Choroid plexus epithelial cell (primary cell): ENCODE measurements around the gene SNX27.
"Not testable (repeated sequence)": the region's sequence is repeated elsewhere in the genome, so short reads cannot be mapped to it uniquely, and the experiment has no call there.

Experiments used
- DNase-seq: peaks from one replicate; pipeline ENCODE4 v3.0.0-alpha.2; 2010; ENCODE audit warnings: low read depth
- H3K4me3 ChIP-seq: 2 replicates; pipeline ENCODE4 v1.5.1; 2011; ENCODE audit warnings: low read depth, mild to moderate bottlenecking, control low read depth, low read length, moderate library complexity
- TF ChIP-seq, protein P1 (sequence below): conservative IDR thresholded peaks from 2 replicates; pipeline ENCODE4 v1.5.1; 2011; ENCODE audit warnings: low read depth, mild to moderate bottlenecking, control low read depth, inconsistent platforms, low read length, moderate library complexity

SNX27 gene

DNA sequence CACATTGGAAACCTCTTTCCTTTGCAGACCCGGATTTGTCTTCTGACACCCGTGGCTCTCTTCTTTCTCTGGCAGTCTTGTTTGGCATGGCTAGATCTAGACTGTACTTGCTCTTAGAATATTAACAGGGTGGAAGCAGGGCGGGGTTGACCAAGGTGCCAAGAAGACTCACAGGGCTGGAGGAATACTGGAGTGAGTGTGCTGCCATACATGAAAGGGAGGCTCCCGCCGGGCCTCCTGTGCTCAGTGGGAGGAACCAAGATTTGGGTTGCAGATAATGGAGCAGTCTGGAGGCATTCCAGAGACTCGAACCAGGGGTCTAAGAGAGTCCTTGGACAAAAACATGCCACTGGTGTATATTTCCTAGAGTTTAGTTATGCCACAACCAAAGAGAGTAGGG is 27.6 kb upstream of the SNX27 start:
- TF ChIP-seq, protein P1, sequence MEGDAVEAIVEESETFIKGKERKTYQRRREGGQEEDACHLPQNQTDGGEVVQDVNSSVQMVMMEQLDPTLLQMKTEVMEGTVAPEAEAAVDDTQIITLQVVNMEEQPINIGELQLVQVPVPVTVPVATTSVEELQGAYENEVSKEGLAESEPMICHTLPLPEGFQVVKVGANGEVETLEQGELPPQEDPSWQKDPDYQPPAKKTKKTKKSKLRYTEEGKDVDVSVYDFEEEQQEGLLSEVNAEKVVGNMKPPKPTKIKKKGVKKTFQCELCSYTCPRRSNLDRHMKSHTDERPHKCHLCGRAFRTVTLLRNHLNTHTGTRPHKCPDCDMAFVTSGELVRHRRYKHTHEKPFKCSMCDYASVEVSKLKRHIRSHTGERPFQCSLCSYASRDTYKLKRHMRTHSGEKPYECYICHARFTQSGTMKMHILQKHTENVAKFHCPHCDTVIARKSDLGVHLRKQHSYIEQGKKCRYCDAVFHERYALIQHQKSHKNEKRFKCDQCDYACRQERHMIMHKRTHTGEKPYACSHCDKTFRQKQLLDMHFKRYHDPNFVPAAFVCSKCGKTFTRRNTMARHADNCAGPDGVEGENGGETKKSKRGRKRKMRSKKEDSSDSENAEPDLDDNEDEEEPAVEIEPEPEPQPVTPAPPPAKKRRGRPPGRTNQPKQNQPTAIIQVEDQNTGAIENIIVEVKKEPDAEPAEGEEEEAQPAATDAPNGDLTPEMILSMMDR, result no peak
- H3K4me3 ChIP-seq, result no peak overlapping the region
- no peak for DNase-seq

DNA sequence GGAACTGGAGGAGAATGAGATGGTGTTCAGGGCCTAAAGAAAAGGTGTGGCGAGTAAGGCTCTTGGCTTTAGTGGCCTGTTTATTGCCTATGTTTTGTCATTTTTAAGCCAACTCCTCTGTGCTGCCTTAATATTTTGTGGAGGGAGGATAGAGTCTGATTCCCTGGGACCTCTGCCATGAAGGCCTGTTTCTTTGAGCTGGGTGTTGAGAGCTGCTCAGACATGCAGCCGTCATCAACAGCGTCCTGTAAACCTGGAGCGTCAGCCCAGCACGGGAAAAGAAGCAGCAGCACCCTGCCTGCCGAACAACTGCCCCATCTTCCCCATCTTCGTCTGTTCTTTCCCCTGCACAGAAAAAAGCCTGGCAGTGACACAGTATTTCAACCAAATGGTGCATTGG is 27.1 kb upstream of the SNX27 start:
- no peak for DNase-seq
- TF ChIP-seq, protein P1, result no peak
- H3K4me3 ChIP-seq, result no peak overlapping the region

DNA sequence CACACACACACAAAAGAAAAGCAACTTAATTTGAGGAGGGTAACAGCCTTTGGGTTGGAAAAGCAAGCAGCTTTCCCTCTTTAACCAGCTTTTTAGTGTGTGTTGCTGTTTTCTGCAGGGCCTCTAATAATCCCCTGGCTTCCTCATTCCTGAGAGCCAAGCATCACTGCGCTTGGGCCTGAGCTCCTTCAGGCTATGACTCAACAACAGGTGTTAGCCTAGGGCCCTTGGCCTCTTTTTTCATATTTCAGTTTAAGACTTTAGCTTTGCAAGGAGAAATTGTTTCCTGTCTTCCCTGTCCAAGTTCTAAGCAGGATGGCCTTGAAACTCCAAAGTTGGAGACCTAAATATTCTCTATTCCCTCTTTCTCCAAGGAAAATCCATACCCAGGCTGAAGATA is 26.2 kb upstream of the SNX27 start:
- no peak overlapping the region for H3K4me3 ChIP-seq
- TF ChIP-seq, protein P1, result no peak
- DNase-seq, result peak; percentile 72

DNA sequence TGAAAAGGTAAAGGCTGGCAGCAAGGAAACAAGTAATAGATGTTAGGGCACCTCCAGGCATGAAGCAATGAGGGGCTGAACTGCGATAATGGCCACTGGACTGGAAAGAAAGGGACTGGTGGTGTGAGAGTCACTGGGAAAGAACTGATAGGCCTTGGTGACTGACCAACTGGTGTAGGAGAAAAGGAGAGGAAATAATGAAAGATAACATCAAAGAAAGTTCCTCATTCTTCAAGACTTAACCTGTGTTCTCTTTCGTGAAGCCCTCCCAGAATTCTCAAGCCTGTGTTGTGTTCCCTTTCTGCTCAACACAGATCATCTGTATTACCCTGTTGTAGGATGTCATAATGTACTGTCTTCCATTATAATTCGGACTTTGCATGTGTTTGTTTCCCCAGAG is 20.9 kb upstream of the SNX27 start:
- DNase-seq, result no peak
- TF ChIP-seq, protein P1, result no peak
- no peak overlapping the region for H3K4me3 ChIP-seq

DNA sequence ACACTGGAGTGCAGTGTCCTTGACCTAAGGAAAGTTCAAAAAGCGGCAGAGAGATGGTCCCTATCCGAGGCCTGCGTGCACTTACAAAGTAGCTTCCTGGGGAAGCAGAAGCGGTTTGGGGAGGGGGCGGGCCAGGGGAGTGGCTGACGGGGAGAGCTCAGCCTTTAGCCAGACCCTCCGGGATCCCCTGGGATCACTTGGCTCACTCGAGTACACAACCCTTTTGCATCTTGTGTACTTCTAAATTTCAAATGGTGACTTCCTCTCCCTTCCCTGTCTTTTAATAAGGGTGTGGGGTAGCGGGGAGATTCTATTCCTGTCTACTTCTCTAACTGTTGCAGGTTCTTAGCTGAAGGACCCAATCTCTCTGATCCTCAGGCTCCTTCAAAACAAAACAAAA is 18.1 kb upstream of the SNX27 start:
- no peak overlapping the region for H3K4me3 ChIP-seq
- no peak for DNase-seq
- TF ChIP-seq, protein P1, result no peak

DNA sequence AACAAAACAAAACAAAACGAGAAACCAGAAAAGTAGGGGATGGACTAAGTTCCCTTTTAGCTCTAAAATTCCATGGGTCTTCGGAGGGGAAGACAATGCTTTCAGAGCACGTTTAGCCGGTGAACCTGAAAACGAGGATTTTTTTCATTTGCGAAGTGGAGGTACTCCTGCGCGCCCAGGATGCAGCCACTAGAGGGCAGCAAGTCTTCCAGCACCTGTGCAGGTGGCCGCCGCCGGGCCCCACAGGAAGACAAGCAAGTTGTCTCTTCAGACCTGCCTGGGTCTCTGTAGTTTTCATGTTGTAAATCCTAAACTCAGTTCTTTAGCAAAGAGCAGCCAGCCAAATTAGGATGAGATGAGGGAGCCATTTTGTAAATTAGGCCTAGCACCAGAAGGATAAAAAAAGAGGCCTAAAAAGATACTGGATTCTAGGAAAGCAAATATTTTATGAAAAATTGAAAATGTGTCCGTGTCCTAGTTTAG is 17.7 kb upstream of the SNX27 start:
- peak; percentile 69 for DNase-seq
- TF ChIP-seq, protein P1, result peak; percentile 96
- no peak overlapping the region for H3K4me3 ChIP-seq

DNA sequence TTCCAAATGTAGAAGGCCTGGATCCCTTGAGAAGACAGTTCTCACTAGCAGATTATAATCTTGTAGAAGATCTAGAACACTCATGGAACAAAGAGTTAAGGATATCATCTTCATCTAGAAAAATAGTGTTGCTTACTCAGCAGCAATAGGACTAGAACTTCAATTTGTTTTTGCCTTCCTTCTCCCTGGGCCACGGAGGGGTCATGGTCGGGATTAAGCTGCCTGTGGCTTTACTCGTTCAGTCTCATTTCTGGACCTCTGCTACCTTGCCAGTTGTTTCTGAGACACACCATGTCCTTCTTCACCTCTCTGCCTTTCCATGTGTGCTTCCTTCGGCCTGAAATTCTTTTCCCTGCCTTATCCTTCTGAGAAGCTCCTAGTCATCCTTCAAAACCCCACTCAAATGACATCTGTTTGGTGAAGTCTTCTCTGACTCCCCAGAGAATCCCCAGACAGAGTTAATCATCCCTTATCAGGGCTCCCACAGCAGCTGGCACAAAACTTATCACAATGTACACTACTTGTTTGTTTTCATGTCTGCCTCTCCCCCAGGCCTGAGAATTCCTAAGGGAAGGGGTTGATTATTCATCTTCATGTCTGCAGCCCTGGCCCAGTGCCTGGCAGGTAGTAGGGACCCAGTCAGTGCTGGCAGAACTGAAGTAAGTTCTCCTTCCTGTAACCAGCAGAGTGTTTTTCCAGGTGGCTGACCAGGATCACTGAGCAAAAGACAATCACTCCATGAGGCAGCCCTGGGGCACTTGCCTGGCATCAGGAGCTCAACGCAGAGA is 15.5 kb upstream of the SNX27 start:
- DNase-seq, result peak; percentile 19

DNA sequence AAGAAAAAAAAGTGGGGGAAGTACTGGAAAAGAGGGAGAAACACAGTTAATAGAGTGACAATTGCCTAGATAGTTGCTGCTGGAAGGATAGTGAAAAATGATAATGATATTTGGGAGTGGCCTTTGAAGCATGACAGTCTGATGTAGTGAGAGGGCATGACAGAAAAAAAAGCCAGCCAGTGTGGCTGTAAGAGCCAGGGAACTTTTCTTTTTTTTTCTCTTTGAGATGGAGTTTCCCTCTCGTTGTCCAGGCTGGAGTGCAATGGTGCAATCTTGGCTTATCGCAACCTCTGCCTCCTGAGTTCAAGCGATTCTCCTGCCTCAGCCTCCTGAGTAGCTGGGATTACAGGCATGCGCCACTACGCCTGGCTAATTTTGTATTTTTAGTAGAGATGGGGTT is 9.3 kb upstream of the SNX27 start:
- H3K4me3 ChIP-seq, DNase-seq: not testable (repeated sequence)

More for the DNA sequence above, 15.5 kb upstream of the SNX27 start:
- H3K4me3 ChIP-seq, result no peak overlapping the region
- TF ChIP-seq, protein P1, result no peak
